Measurements from ENCODE around the gene GNPDA1. TPM values are rescaled to one million over a fixed set of nuclear protein-coding genes. Genes with fewer than 3 reads are reported as not detected.
A peak's percentile ranks its signal among the peaks of the same experiment; 100 is the strongest.

Gene GNPDA1
- total RNA-seq = 10 to 100 TPM; 16.9 to 40.7 (median 30.6) TPM

GRCh38 chr5:142012792-142013388 is at the start of gene GNPDA1:
Gene GNPDA1 (minus strand): TSS chr5:142013027. CDS start chr5:142012035, 992 bp downstream.
- H3K4me3 ChIP-seq (ENCODE audit: low read depth, poor library complexity, severe bottlenecking) = peak within 1 kb of the TSS; percentile 48
- WGBS, 2 donors = 1% methylated on average over 27 to 58 of the region's 58 CpGs
- no peak for TF ChIP-seq CTCF (IDR thresholded peaks at IDR 0.05)
- no peak for TF ChIP-seq POLR2A (IDR thresholded peaks at IDR 0.05)
- DNase-seq (ENCODE audit: low spot score in 2 of 2) = peak; percentile 69 to 95
- intact Hi-C loops (cut with DNase I; ENCODE audit: low total_unique reads) = no loop called here

- H3K4me3 ChIP-seq (ENCODE audit: low read depth, poor library complexity, severe bottlenecking) = no peak overlapping the region
- 56 to 61% methylated on average over 1 of the region's 1 CpG for WGBS, 2 donors
- intact Hi-C loops (cut with DNase I; ENCODE audit: low total_unique reads) = no loop called here
- TF ChIP-seq POLR2A (IDR thresholded peaks at IDR 0.05) = no peak
- no peak for TF ChIP-seq CTCF (IDR thresholded peaks at IDR 0.05)
- DNase-seq (ENCODE audit: low spot score in 2 of 2) = peak; percentile 47 to 75
These were observed 46.6 kb upstream of the GNPDA1 start for GRCh38 chr5:142059304-142059940.

GRCh38 chr5:142057697-142058056 is 44.9 kb upstream of the GNPDA1 start:
- no peak for TF ChIP-seq CTCF (IDR thresholded peaks at IDR 0.05)
- TF ChIP-seq POLR2A (IDR thresholded peaks at IDR 0.05) = no peak
- intact Hi-C loops (cut with DNase I; ENCODE audit: low total_unique reads) = no loop called here
- DNase-seq (ENCODE audit: low spot score in 2 of 2) = no peak
- H3K4me3 ChIP-seq (ENCODE audit: low read depth, poor library complexity, severe bottlenecking) = no peak overlapping the region

GRCh38 chr5:142056816-142057696 is 44.2 kb upstream of the GNPDA1 start:
- intact Hi-C loops (cut with DNase I; ENCODE audit: low total_unique reads) = no loop called here
- H3K4me3 ChIP-seq (ENCODE audit: low read depth, poor library complexity, severe bottlenecking) = no peak overlapping the region
- TF ChIP-seq POLR2A (IDR thresholded peaks at IDR 0.05) = no peak
- TF ChIP-seq CTCF (IDR thresholded peaks at IDR 0.05) = no peak
- WGBS, 2 donors = 59 to 61% methylated on average over 5 of the region's 5 CpGs
- peak in 1 of 2 donors; percentile 10 for DNase-seq (ENCODE audit: low spot score in 2 of 2)

- TF ChIP-seq POLR2A (IDR thresholded peaks at IDR 0.05) (no peak), CTCF (IDR thresholded peaks at IDR 0.05) (no peak)
- DNase-seq (ENCODE audit: low spot score in 2 of 2) = no peak
- no peak overlapping the region for H3K4me3 ChIP-seq (ENCODE audit: low read depth, poor library complexity, severe bottlenecking)
- 98 to 100% methylated on average over 1 of the region's 1 CpG for WGBS, 2 donors
- intact Hi-C loops (cut with DNase I; ENCODE audit: low total_unique reads) = no loop called here
These were observed 42.5 kb upstream of the GNPDA1 start for GRCh38 chr5:142055301-142055700.
